HCT116 (cell line): ENCODE measurements around the gene CDCA3. TPM values are rescaled to one million over a fixed set of nuclear protein-coding genes. Genes with fewer than 3 reads are reported as not detected.
A peak's percentile ranks its signal among the peaks of the same experiment; 100 is the strongest.

Experiments used
- ATAC-seq: fragments of 200-7000 bp; cut with Tn5 transposase; 2 replicates; pipeline ENCODE4 v1.9.1; 2020; ENCODE audit warnings: mild to moderate bottlenecking, moderate library complexity
- BruUV-seq: library from RNA; stranded (reverse); fragments of 400-500 nt; replicated peaks from 2 replicates; lab custom pipeline; 2021; lab: Mats Ljungman, UMichigan
- CTCF ChIA-PET: fragments of 300-600 bp; sonication (Branson Sonifier 250); formaldehyde crosslinking; loops from one replicate; lab custom pipeline; 2021; ENCODE audit warnings: antibody characterized with exemption; lab: Charles Lee
- POLR2A ChIA-PET: fragments of 300-600, 350-600 bp; sonication (Branson Sonifier 250); formaldehyde crosslinking; loops from one replicate; lab custom pipeline; 2021; ENCODE audit warnings: antibody characterized with exemption; lab: Charles Lee
- RAD21 ChIA-PET, 2 experiments: fragments of 300-600 bp; sonication (Branson Sonifier 250); formaldehyde crosslinking; loops; one replicate each; lab custom pipeline; 2023; ENCODE audit warnings: low total read pairs in 2 of 2; ENCODE audit not compliant: uncharacterized antibody in 2 of 2, unreplicated experiment in 2 of 2, low non-redundant PET in 1 of 2; lab: Charles Lee
- DNase-seq: peaks from one replicate; pipeline ENCODE4 v3.0.0-alpha.2; 2010; ENCODE audit warnings: low read depth, low spot score
- H2AFZ ChIP-seq: fragments of 200-600 bp; shearing (Covaris generic), sonication (generic); 2 replicates; pipeline ENCODE4 v1.6.1; 2017; ENCODE audit warnings: low read depth, mixed run types, mixed read lengths, antibody characterized with exemption, low read length; ENCODE audit not compliant: poor library complexity, severe bottlenecking
- H3K27ac ChIP-seq: 2 replicates; pipeline ENCODE4 v1.5.1; 2012; ENCODE audit warnings: low read depth, low read length
- H3K27me3 ChIP-seq: fragments of 200-600 bp; sonication (generic); 2 replicates; pipeline ENCODE4 v1.6.1; 2016; ENCODE audit warnings: mixed run types, low read length, mixed read lengths; ENCODE audit not compliant: insufficient read depth
- H3K36me3 ChIP-seq, 2 experiments: fragments of 200-500 bp in 1 of 2; fragments of 200-600 bp in 1 of 2; sonication (Bioruptor generic) in 1 of 2; sonication (generic) in 1 of 2; 2 replicates each; pipeline versions ENCODE4 v1.5.1 to v1.6.1; 2014 to 2016; ENCODE audit warnings: low read length in 2 of 2, inconsistent platforms in 1 of 2, mixed read lengths in 1 of 2, mixed run types in 1 of 2; ENCODE audit not compliant: insufficient read depth in 2 of 2, control insufficient read depth in 1 of 2
- H3K4me1 ChIP-seq, 2 experiments: fragments of 200-600 bp in 1 of 2; sonication (generic) in 1 of 2; 2 replicates each; pipeline versions ENCODE4 v1.5.1 to v1.6.1; 2012 to 2017; ENCODE audit warnings: low read length in 2 of 2, inconsistent platforms in 1 of 2, mild to moderate bottlenecking in 1 of 2, mixed read lengths in 1 of 2, mixed run types in 1 of 2, moderate library complexity in 1 of 2; ENCODE audit not compliant: insufficient read depth in 2 of 2, control insufficient read depth in 1 of 2
- H3K4me2 ChIP-seq: fragments of 200-600 bp; sonication (generic); 2 replicates; pipeline ENCODE4 v1.6.1; 2017; ENCODE audit warnings: mixed run types, low read length, mixed read lengths
- H3K4me3 ChIP-seq, 2 experiments: fragments of 200-600 bp in 1 of 2; sonication (generic) in 1 of 2; replicated peaks in 1 of 2; 2 replicates each; pipeline ENCODE4 v1.5.1; 2011 to 2016; ENCODE audit warnings: low read length in 2 of 2, control low read depth in 1 of 2, low read depth in 1 of 2, mild to moderate bottlenecking in 1 of 2, mixed read lengths in 1 of 2, mixed run types in 1 of 2
- H3K79me2 ChIP-seq: fragments of 200-600 bp; sonication (generic); 2 replicates; pipeline ENCODE4 v1.6.1; 2017; ENCODE audit warnings: mild to moderate bottlenecking, mixed run types, low read length, moderate library complexity, mixed read lengths; ENCODE audit not compliant: insufficient read depth
- H3K9ac ChIP-seq: fragments of 200-600 bp; sonication (generic); 2 replicates; pipeline ENCODE4 v1.6.1; 2016; ENCODE audit warnings: low read length, mixed read lengths
- H3K9me2 ChIP-seq: fragments of 200-600 bp; sonication (generic), shearing (Covaris generic); 2 replicates; pipeline ENCODE4 v1.6.1; 2017; ENCODE audit warnings: mixed run types, mild to moderate bottlenecking, moderate library complexity; ENCODE audit not compliant: insufficient read depth
- H3K9me3 ChIP-seq, 2 experiments: fragments of 200-500 bp in 1 of 2; fragments of 200-600 bp in 1 of 2; sonication (Bioruptor generic) in 1 of 2; sonication (generic) in 1 of 2; 2 replicates each; pipeline ENCODE4 v1.6.1; 2014 to 2017; ENCODE audit warnings: low read length in 2 of 2, mixed read lengths in 2 of 2, inconsistent platforms in 1 of 2, low read depth in 1 of 2, mild to moderate bottlenecking in 1 of 2, mixed run types in 1 of 2, moderate library complexity in 1 of 2; ENCODE audit not compliant: control insufficient read depth in 1 of 2, insufficient read depth in 1 of 2
- H4K20me1 ChIP-seq: fragments of 200-600 bp; sonication (generic), shearing (Covaris generic); 2 replicates; pipeline ENCODE4 v1.6.1; 2017; ENCODE audit warnings: mixed run types, mild to moderate bottlenecking, moderate library complexity; ENCODE audit not compliant: insufficient read depth
- JUND ChIP-seq: IDR thresholded peaks from 2 replicates; pipeline ENCODE4 v1.6.1; 2012
- POLR2A ChIP-seq: IDR thresholded peaks from 2 replicates; pipeline ENCODE4 v1.7.0; 2011; ENCODE audit warnings: borderline replicate concordance; ENCODE audit not compliant: insufficient read depth, insufficient read length; ENCODE audit errors: extremely low read depth
- POLR2AphosphoS5 ChIP-seq: IDR thresholded peaks from 2 replicates; pipeline ENCODE4 v1.6.1; 2011; ENCODE audit warnings: mild to moderate bottlenecking, low read depth, low read length, moderate library complexity
- SP1 ChIP-seq: IDR thresholded peaks from 2 replicates; pipeline ENCODE4 v1.6.1; 2012; ENCODE audit warnings: low read depth
- TCF7L2 ChIP-seq: IDR thresholded peaks from 2 replicates; pipeline ENCODE4 v1.7.0; 2011; ENCODE audit warnings: borderline replicate concordance, inconsistent platforms; ENCODE audit not compliant: insufficient read depth, insufficient read length; ENCODE audit errors: extremely low read depth
- ZBTB33 ChIP-seq: IDR thresholded peaks from 2 replicates; pipeline ENCODE4 v1.6.1; 2011; ENCODE audit warnings: mild to moderate bottlenecking, low read length, moderate library complexity; ENCODE audit not compliant: insufficient replicate concordance; ENCODE audit errors: extremely low read depth
- intact Hi-C: fragments of 100-400 bp; cut with micrococcal nuclease; formaldehyde crosslinking; loops from 2 replicates; pipeline ENCODE4 v1.10.0; 2022
- total RNA-seq: library from RNA; stranded (reverse); gene quantifications from one replicate; pipeline ENCODE4 v1.2.1, GENCODE V29; 2021; ENCODE audit not compliant: unreplicated experiment

CDCA3 gene
- total RNA-seq, 1 experiment from 2014 or later: 63.0 TPM

GRCh38 chr12:6827982-6828780 lies 22.9 kb downstream of the CDCA3 start, which contains the start of gene P3H3:
Gene P3H3, plus strand, starts transcription at chr12:6828407. Its CDS starts 34 bp downstream, at chr12:6828441.
- DNase-seq: no peak
- peaks cover 12 to 34% of the 10 kb centered on the region in 2 experiments for H3K4me1 ChIP-seq
- ChIA-PET POLR2A (interaction anchor here (1.0 to 3.6 kb wide), 4 partner anchors 24 to 139 kb away, joined by 3 to 12 read pairs (median 8); partner anchors contain the start of genes CDCA3, PTMS, USP5 and ZNF384), RAD21 (no interaction called here), CTCF (interaction anchor here (1.0 to 2.7 kb wide), 5 partner anchors 24 to 257 kb away, joined by 3 to 11 read pairs (median 5); partner anchors contain the start of genes CDCA3, MLF2, PTMS and USP5)
- intact Hi-C loops: no loop called here
- TF ChIP-seq TCF7L2 (peak; percentile 7), POLR2A (peak; percentile 45), JUND (no peak), SP1 (no peak)
- peaks cover 6 to 19% of the 10 kb centered on the region in 2 experiments; a peak in 3 of 4 replicates for H3K36me3 ChIP-seq
- no peaks in the 10 kb centered on the region for H3K9me2 ChIP-seq
- peak within 1 kb of the TSS; percentile 88 for H3K27ac ChIP-seq
- H3K9ac ChIP-seq: peak within 1 kb of the TSS; percentile 99
- no peaks in the 10 kb centered on the region for H3K27me3 ChIP-seq
- peak within 1 kb of the TSS; percentile 79 to 95 for H3K4me3 ChIP-seq
- BruUV-seq: no TSS peak
- no peaks in the 10 kb centered on the region for H3K9me3 ChIP-seq
- peak within 1 kb of the TSS; percentile 91 for H3K4me2 ChIP-seq
- H2AFZ ChIP-seq: no peak within 1 kb of the TSS
- peaks cover 31% of the 10 kb centered on the region for H3K79me2 ChIP-seq
- H4K20me1 ChIP-seq: no peaks in the 10 kb centered on the region
- peak; percentile 19 for ATAC-seq

GRCh38 chr12:6827437-6827911 lies 23.6 kb downstream of the CDCA3 start:
- POLR2A ChIA-PET: interaction anchor here (1.0 to 3.6 kb wide), 3 partner anchors 41 to 138 kb away, joined by 3 to 11 read pairs (median 4); partner anchors contain the start of genes PTMS and ZNF384
- DNase-seq: peak; percentile 69
- Histone ChIP-seq H2AFZ (no peak overlapping the region), H3K4me1 (peaks cover 12 to 35% of the 10 kb centered on the region in 2 experiments), H4K20me1 (no peaks in the 10 kb centered on the region), H3K9me3 (no peaks in the 10 kb centered on the region), H3K27ac (peak overlapping the region; percentile 78), H3K36me3 (peaks cover 5 to 17% of the 10 kb centered on the region in 2 experiments; a peak in 2 of 4 replicates), H3K4me2 (peak overlapping the region; percentile 91), H3K4me3 (peak overlapping the region; percentile 54 to 95), H3K27me3 (peaks cover 1% of the 10 kb centered on the region; the same call in 1 of the 2 replicates), H3K79me2 (peaks cover 31% of the 10 kb centered on the region), H3K9ac (peak overlapping the region; percentile 66), H3K9me2 (no peaks in the 10 kb centered on the region)
- CTCF ChIA-PET: interaction anchor here (1.4 to 2.7 kb wide), 3 partner anchors 24 to 74 kb away, joined by 3 to 11 read pairs (median 8); partner anchors contain the start of genes CDCA3, MLF2, PTMS and USP5
- peak; percentile 85 for TF ChIP-seq POLR2AphosphoS5
- no peak for TF ChIP-seq ZBTB33
- peak; percentile 81 for TF ChIP-seq POLR2A
- peak; percentile 66 for ATAC-seq
- intact Hi-C loops: no loop called here
- TSS peak; percentile 40 for BruUV-seq
- RAD21 ChIA-PET: no interaction called here
